ENCODE measurements around the gene TIMM10. TPM values are rescaled to one million over a fixed set of nuclear protein-coding genes. Genes with fewer than 3 reads are reported as not detected.

The TIMM10 gene
- total RNA-seq, 2 donors from 2014 or later, result 86.8 to 90.1 TPM

DNA sequence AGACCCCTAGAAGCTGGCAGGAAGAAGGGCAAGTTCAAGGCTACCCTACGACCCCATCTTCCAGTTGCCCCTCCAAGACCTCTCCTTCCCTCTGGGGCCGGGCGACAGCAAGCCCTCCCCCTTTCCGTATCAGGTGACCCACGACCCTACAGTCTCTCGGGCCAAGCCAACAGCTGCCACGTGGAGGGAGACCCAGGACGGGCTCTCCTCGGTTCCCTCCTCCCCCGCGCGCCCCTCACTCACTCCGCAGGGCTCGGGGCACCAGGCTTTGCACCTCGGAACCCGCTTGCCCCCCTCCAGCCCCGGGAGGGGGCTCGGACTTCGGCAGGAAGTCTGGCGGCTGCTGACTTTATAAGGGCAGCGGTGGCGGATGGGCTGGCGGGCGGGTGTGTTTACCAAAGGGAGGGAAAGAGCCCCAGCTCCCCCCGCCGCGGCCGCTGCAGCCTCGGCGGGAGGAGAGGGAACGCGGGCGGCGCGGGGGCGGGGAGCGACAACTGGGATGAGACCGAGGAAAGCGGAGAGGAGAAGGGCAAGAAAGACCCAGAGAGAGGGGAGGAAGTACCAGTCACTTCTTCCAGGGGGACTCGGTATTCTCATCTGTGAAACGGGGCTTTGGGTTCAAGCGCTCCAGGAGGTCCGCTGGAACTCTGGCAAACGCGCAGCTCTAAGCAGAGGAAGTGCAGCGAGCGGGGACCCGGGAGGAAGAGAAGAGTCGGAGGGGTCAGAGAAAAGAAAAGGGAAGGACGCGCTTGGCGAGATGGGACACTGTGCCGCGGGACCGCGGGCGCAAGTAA is 15.8 kb downstream of the TIMM10 start:
- H3K27ac Mint-ChIP-seq, result peak overlapping the region; percentile 84 to 94
- DNase-seq (ENCODE audit: low spot score in 2 of 2) (peak; percentile 53 to 70), ATAC-seq (peak; percentile 62 to 66)
- H3K36me3 Mint-ChIP-seq, result peaks cover 10% of the 10 kb centered on the region in 2 donors
- no peaks in the 10 kb centered on the region for H3K9me3 Mint-ChIP-seq

GRCh38 chr11:57513911-57514537 is 16.5 kb downstream of the TIMM10 start:
- Mint-ChIP-seq H3K27ac (peak overlapping the region; percentile 84 to 94), H3K36me3 (peaks cover 10% of the 10 kb centered on the region in 2 donors), H3K9me3 (no peaks in the 10 kb centered on the region)
- DNase-seq (ENCODE audit: low spot score in 2 of 2), result peak; percentile 24 to 60
- peak; percentile 44 to 59 for ATAC-seq

- peak overlapping the region in 1 of 2 donors; percentile 23 for H3K27ac Mint-ChIP-seq
- DNase-seq (ENCODE audit: low spot score in 2 of 2) (no peak), ATAC-seq (no peak)
- peaks cover 10% of the 10 kb centered on the region in 2 donors for H3K36me3 Mint-ChIP-seq
- H3K9me3 Mint-ChIP-seq, result no peaks in the 10 kb centered on the region
Observed at GRCh38 chr11:57513452-57513795, 17.1 kb downstream of the TIMM10 start.

DNA sequence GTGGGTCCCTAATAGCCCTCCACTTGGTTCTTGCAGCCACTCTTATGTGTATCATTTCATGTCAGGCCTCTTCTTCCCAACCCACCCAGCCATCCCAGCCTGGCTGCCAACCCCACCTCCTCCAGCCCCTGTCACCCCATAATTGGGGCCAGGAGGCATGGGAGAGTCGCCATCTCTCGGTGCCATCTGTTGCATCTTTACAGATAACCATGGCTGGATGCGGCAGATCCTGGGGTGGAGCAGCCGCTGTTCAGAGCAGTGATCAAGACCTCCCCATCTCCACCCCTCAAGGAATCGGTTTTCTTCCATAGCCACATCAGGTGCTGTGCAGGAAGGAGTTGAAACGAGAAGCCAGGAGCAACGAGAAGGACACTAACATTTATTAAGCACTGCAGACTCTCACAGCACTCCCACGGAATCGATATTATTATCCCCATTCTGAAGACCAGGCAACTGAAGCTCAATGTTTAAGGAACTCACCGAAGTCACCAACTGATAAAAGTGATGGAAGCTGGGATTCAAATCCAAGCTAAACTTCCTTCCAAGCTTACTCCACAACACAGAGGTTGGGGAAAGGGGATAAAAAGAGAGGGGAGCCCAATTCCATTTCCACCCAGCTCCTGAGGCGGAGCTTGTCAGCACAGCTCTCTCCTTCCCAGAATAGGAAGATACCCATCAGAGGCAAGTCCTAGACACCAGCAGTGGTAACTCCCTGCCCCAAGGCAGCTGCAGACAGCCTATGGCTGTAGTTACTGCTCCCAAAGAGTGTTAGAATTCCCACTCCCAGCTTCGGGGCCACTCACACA is 17.7 kb downstream of the TIMM10 start:
- no peaks in the 10 kb centered on the region for H3K9me3 Mint-ChIP-seq
- no peak for DNase-seq (ENCODE audit: low spot score in 2 of 2)
- no peak for ATAC-seq
- peaks cover 10% of the 10 kb centered on the region in 2 donors for H3K36me3 Mint-ChIP-seq
- H3K27ac Mint-ChIP-seq, result peak overlapping the region in 1 of 2 donors; percentile 23

- H3K36me3 Mint-ChIP-seq, result peaks cover 10% of the 10 kb centered on the region in 2 donors
- DNase-seq (ENCODE audit: low spot score in 2 of 2), result no peak
- no peak for ATAC-seq
- no peak overlapping the region for H3K27ac Mint-ChIP-seq
- H3K9me3 Mint-ChIP-seq, result no peaks in the 10 kb centered on the region
Observed at GRCh38 chr11:57511741-57512430, 18.7 kb downstream of the TIMM10 start.

GRCh38 chr11:57508341-57509170 is 22.0 kb downstream of the TIMM10 start:
- ATAC-seq (no peak), DNase-seq (ENCODE audit: low spot score in 2 of 2) (no peak)
- Mint-ChIP-seq H3K27ac (no peak overlapping the region), H3K36me3 (no peaks in the 10 kb centered on the region), H3K9me3 (no peaks in the 10 kb centered on the region)

DNA sequence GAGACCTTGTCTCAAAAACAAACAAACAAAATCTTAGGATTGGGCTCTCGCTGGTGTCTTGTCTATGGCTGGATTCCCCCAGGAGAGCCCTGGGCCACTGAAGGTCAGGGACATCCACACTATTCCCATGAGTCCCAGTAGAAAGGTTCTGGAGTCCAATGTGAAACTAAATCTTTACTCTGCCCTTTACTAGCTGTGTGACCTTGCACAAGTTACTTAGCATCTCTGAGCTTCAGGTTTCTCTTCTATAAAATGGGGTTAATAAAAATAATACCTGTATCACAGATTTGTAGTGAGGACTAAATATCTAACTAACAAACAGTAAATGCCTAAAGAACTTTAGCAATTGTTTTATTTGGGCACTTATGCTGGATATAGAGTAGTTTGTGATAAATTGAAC is 24.0 kb downstream of the TIMM10 start:
- no peak for ATAC-seq
- no peaks in the 10 kb centered on the region for H3K36me3 Mint-ChIP-seq
- DNase-seq (ENCODE audit: low spot score in 2 of 2), result no peak
- no peak overlapping the region for H3K27ac Mint-ChIP-seq
- H3K9me3 Mint-ChIP-seq, result no peaks in the 10 kb centered on the region

- Mint-ChIP-seq H3K36me3 (peaks cover 6 to 8% of the 10 kb centered on the region in 2 donors), H3K9me3 (no peaks in the 10 kb centered on the region), H3K27ac (no peak overlapping the region)
- ATAC-seq, result no peak
- DNase-seq (ENCODE audit: low spot score in 2 of 2), result no peak
Observed at GRCh38 chr11:57504511-57504910, 26.0 kb downstream of the TIMM10 start.

GRCh38 chr11:57502870-57503269 is 27.7 kb downstream of the TIMM10 start:
- H3K27ac Mint-ChIP-seq, result no peak overlapping the region
- ATAC-seq (no peak), DNase-seq (ENCODE audit: low spot score in 2 of 2) (no peak)
- H3K9me3 Mint-ChIP-seq, result no peaks in the 10 kb centered on the region
- peaks cover 6 to 8% of the 10 kb centered on the region in 2 donors for H3K36me3 Mint-ChIP-seq

- DNase-seq (ENCODE audit: low spot score in 2 of 2) (no peak), ATAC-seq (no peak)
- Mint-ChIP-seq H3K36me3 (peaks cover 6 to 8% of the 10 kb centered on the region in 2 donors), H3K9me3 (no peaks in the 10 kb centered on the region), H3K27ac (no peak overlapping the region)
Observed at GRCh38 chr11:57502376-57502775, 28.2 kb downstream of the TIMM10 start.

DNA sequence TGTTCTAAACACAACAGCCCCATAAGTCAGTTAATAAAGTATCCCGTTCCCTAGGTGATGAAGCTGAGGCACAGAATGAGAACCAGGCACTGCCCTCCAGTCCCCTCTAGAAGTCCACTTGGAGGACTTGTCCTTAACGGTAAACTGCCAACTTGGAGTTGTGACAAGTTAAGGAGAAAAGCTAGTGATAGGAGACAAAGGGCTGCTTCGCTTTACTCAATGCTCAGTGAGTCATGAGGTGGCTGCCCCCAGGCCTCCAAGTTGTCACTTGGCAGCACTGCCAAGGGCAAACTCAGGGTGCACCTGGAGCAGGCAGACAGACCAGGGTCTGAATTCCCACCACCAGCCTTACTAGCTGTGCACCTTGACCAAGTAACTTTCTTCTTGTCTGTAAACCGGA is 28.6 kb downstream of the TIMM10 start:
- Mint-ChIP-seq H3K27ac (peak overlapping the region in 1 of 2 donors; percentile 36), H3K36me3 (peaks cover 6 to 8% of the 10 kb centered on the region in 2 donors)

DNA sequence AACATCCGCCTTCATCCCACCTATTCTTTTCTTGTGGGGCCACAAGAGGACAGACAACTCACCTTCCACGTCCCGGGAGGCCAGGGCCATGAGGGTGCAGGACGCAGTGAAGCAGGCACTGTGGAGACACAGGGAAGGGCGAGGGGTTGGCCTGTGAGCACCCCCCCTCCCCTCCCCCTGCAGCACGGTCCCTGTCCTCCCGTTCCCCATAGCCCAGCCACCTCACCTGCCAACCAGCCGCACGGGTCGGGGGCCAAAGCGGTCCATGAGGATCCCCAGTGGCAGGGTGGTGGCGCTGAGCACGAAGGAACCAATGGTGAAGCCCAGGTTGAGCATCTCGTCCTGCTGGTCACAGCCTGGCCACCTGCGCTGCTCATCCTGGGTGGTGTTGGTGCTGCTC is 29.6 kb downstream of the TIMM10 start:
- Mint-ChIP-seq H3K27ac (no peak overlapping the region), H3K9me3 (no peaks in the 10 kb centered on the region), H3K36me3 (peaks cover 6 to 8% of the 10 kb centered on the region in 2 donors)
- ATAC-seq (no peak), DNase-seq (ENCODE audit: low spot score in 2 of 2) (no peak)

More for the DNA sequence above, 28.6 kb downstream of the TIMM10 start:
- H3K9me3 Mint-ChIP-seq, result no peaks in the 10 kb centered on the region
- ATAC-seq (no peak), DNase-seq (ENCODE audit: low spot score in 2 of 2) (no peak)

GRCh38 chr11:57500515-57500914 is 30.0 kb downstream of the TIMM10 start:
- Mint-ChIP-seq H3K36me3 (peaks cover 6 to 8% of the 10 kb centered on the region in 2 donors), H3K27ac (no peak overlapping the region), H3K9me3 (no peaks in the 10 kb centered on the region)
- DNase-seq (ENCODE audit: low spot score in 2 of 2) (no peak), ATAC-seq (no peak)

DNA sequence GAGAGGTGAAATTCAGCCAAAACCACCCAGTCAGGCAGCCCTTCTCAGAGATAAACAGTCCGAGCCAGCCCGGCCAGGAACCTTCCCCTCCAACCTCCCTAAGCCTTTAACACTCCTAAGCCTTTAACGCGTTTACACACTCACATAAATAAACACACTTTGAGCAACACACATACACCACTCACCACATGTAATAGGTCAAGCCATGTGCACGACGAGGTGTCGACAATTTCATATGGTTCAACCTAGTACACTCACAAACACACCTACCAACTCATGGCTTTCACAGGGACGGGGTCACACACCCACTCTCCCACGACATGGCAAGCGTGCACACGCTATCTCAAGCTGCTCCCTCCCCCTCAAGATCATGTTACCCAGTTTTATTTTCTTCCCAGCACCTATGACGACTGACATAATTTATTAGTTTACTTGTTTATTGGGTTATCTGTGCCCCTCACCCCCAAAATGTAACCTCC is 30.5 kb downstream of the TIMM10 start:
- ATAC-seq, result no peak
- H3K27ac Mint-ChIP-seq, result no peak overlapping the region

GRCh38 chr11:57499413-57499982 is 31.1 kb downstream of the TIMM10 start:
- peaks cover 6 to 8% of the 10 kb centered on the region in 2 donors for H3K36me3 Mint-ChIP-seq
- H3K9me3 Mint-ChIP-seq, result no peaks in the 10 kb centered on the region
- H3K27ac Mint-ChIP-seq, result no peak overlapping the region
- peak; percentile 82 to 97 for ATAC-seq
- peak in 1 of 2 donors; percentile 66 for DNase-seq (ENCODE audit: low spot score in 2 of 2)

More for the DNA sequence above, 30.5 kb downstream of the TIMM10 start:
- DNase-seq (ENCODE audit: low spot score in 2 of 2), result no peak
- no peaks in the 10 kb centered on the region for H3K9me3 Mint-ChIP-seq
- H3K36me3 Mint-ChIP-seq, result peaks cover 6 to 8% of the 10 kb centered on the region in 2 donors

All from activated naive CD4-positive, alpha-beta T cell treated with anti-CD3 and anti-CD28 coated beads, Interleukin-2, amount 50 U/mL, for 72 hours (primary cell).